ENCODE measurements around the gene FKBP2.

- TF ChIP-seq CTCF (IDR thresholded peaks at IDR 0.05) (no peak), ESRRA (CRISPR knock-in tag; IDR thresholded peaks at IDR 0.05; ENCODE audit: borderline replicate concordance) (no peak), ZBTB43 (CRISPR knock-in tag; IDR thresholded peaks at IDR 0.05) (no peak), JUN (CRISPR knock-in tag; IDR thresholded peaks at IDR 0.05) (no peak), NFYB (CRISPR knock-in tag; conservative IDR thresholded peaks at IDR 0.05; ENCODE audit: low read depth) (no peak), ARID4B (CRISPR knock-in tag; IDR thresholded peaks at IDR 0.05; ENCODE audit: borderline replicate concordance) (no peak), NR1H2 (CRISPR knock-in tag; IDR thresholded peaks at IDR 0.05) (no peak), USF2 (CRISPR knock-in tag; IDR thresholded peaks at IDR 0.05) (no peak), TCF7 (CRISPR knock-in tag; IDR thresholded peaks at IDR 0.05; ENCODE audit: low read depth) (no peak), ELF4 (CRISPR knock-in tag; IDR thresholded peaks at IDR 0.05; ENCODE audit: low read depth) (no peak), STAT6 (CRISPR knock-in tag; conservative IDR thresholded peaks at IDR 0.05; ENCODE audit: low read depth) (no peak)
Measured at GRCh38 chr11:64238076-64238475, 2.8 kb upstream of the FKBP2 start.

Measured in WTC11 (cell line).